ENCODE measurements around the gene PGLYRP1.

GRCh38 chr19:45994998-45995714 lies 27.7 kb downstream of the PGLYRP1 start, which contains the start of gene CCDC61:
- no peak for TF ChIP-seq YY1 (IDR thresholded peaks at IDR 0.05; ENCODE audit: insufficient read depth, insufficient read length)
- TF ChIP-seq ZNF274 (IDR thresholded peaks at IDR 0.05; ENCODE audit: low read depth, low read length), result no peak
